Nephron progenitor cell (in vitro differentiated cells): Measurements from ENCODE around the gene MGAT4C.

Source experiments
- DNase-seq: peaks from one replicate; pipeline ENCODE4 v3.0.0; 2021
- H3K27ac Mint-ChIP-seq: 2 replicates; pipeline ENCODE4 v1.8.0; 2021; ENCODE audit warnings: mild to moderate bottlenecking, moderate library complexity, mixed read lengths
- H3K27me3 Mint-ChIP-seq: 2 replicates; pipeline ENCODE4 v1.8.0; 2021; ENCODE audit warnings: mild to moderate bottlenecking, low read depth, mixed read lengths; ENCODE audit not compliant: poor library complexity
- H3K36me3 Mint-ChIP-seq: 2 replicates; pipeline ENCODE4 v1.8.0; 2021; ENCODE audit warnings: low read depth, mixed read lengths
- H3K4me1 Mint-ChIP-seq: 2 replicates; pipeline ENCODE4 v1.8.0; 2021; ENCODE audit warnings: mixed read lengths
- H3K4me3 Mint-ChIP-seq: 2 replicates; pipeline ENCODE4 v1.8.0; 2021; ENCODE audit warnings: mild to moderate bottlenecking, moderate library complexity, mixed read lengths
- H3K9me3 Mint-ChIP-seq: 2 replicates; pipeline ENCODE4 v1.8.0; 2021; ENCODE audit warnings: mild to moderate bottlenecking, moderate library complexity, mixed read lengths
- CTCF ChIP-seq: fragments of 200-600 bp; sonication (generic); IDR thresholded peaks from 2 replicates; pipeline ENCODE4 v1.5.0; 2021; ENCODE audit warnings: antibody characterized with exemption

MGAT4C gene

DNA sequence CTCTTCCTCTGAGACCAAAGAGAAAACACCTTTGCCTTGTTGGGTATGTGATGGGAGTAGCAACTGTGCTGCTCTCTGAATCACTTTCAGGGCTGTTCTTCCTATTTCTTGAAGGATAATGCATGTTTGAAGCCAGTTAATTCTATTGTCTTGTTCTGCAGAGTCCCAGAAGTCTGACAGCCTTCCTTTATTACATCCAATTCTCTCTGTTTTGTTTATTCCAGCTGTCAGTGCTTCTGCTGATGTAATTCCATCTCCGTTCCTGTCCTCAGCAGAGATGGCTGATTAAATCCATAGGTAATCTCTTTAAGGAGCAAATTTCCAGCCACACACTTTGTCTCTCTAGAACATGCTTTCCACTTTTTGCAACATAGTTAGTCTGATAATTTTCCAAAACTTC lies 59.7 kb downstream of the MGAT4C start:
- Mint-ChIP-seq H3K27me3 (peaks cover 4% of the 10 kb centered on the region), H3K4me3 (no peak overlapping the region), H3K4me1 (no peaks in the 10 kb centered on the region), H3K27ac (no peak overlapping the region), H3K9me3 (no peaks in the 10 kb centered on the region), H3K36me3 (no peaks in the 10 kb centered on the region)
- TF ChIP-seq CTCF: no peak
- DNase-seq: no peak

DNA sequence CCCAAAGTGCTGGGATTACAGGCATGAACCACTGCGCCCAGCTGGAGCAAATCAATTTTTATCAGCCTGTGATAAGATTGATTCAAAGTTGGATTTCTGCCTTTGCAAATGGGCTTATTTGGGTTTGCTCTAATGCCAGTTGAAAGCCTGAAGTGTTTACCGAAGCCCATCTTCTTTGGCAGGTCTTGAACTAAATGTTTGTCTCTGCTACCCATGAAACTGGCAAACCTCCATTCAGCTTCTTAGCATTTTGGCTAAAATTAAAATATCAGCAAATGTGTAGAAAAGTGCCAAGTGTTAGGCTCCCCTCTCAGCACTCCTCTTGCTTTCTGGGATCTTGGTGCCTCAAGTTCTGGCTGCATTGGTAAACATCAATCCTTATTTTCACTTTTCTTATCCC lies 61.5 kb downstream of the MGAT4C start:
- DNase-seq: no peak
- TF ChIP-seq CTCF: no peak
- H3K27me3 Mint-ChIP-seq: peaks cover 8% of the 10 kb centered on the region
- no peaks in the 10 kb centered on the region for H3K36me3 Mint-ChIP-seq
- no peaks in the 10 kb centered on the region for H3K9me3 Mint-ChIP-seq
- H3K4me3 Mint-ChIP-seq: no peak overlapping the region
- H3K4me1 Mint-ChIP-seq: no peaks in the 10 kb centered on the region
- no peak overlapping the region for H3K27ac Mint-ChIP-seq

- Mint-ChIP-seq H3K9me3 (no peaks in the 10 kb centered on the region), H3K4me1 (no peaks in the 10 kb centered on the region), H3K27me3 (peaks cover 8% of the 10 kb centered on the region), H3K27ac (no peak overlapping the region), H3K4me3 (no peak overlapping the region), H3K36me3 (no peaks in the 10 kb centered on the region)
- DNase-seq: no peak
- no peak for TF ChIP-seq CTCF
These were observed 62.3 kb downstream of the MGAT4C start for GRCh38 chr12:86193931-86194330.

DNA sequence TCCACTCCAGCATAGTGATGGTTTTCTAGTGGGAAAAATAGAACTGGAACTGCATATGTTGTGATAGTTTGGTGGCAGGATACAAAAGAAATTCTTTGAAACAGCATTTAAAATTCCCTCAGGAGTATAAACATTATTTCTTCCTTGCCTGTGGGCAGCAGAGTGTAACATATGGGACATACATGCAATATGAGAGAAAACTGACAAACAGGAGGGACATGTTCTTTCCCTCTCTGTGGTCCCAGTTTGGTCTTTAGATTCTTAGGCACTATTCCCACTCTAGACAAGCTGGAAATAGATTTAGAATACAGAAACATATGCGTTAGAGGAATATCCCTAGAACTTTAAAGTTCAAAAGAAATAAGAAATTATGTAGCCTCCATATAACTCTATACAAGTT lies 68.0 kb downstream of the MGAT4C start:
- TF ChIP-seq CTCF: no peak
- H3K36me3 Mint-ChIP-seq: no peaks in the 10 kb centered on the region
- H3K4me1 Mint-ChIP-seq: no peaks in the 10 kb centered on the region
- no peak for DNase-seq
- no peak overlapping the region for H3K4me3 Mint-ChIP-seq
- H3K27ac Mint-ChIP-seq: no peak overlapping the region
- peaks cover 4% of the 10 kb centered on the region for H3K27me3 Mint-ChIP-seq
- H3K9me3 Mint-ChIP-seq: no peaks in the 10 kb centered on the region

- TF ChIP-seq CTCF: no peak
- DNase-seq: no peak
- H3K4me3 Mint-ChIP-seq: no peak overlapping the region
- H3K27me3 Mint-ChIP-seq: peaks cover 4% of the 10 kb centered on the region
- H3K9me3 Mint-ChIP-seq: no peaks in the 10 kb centered on the region
- H3K27ac Mint-ChIP-seq: no peak overlapping the region
- H3K36me3 Mint-ChIP-seq: no peaks in the 10 kb centered on the region
- H3K4me1 Mint-ChIP-seq: no peaks in the 10 kb centered on the region
These were observed 69.7 kb downstream of the MGAT4C start for GRCh38 chr12:86186449-86186848.

DNA sequence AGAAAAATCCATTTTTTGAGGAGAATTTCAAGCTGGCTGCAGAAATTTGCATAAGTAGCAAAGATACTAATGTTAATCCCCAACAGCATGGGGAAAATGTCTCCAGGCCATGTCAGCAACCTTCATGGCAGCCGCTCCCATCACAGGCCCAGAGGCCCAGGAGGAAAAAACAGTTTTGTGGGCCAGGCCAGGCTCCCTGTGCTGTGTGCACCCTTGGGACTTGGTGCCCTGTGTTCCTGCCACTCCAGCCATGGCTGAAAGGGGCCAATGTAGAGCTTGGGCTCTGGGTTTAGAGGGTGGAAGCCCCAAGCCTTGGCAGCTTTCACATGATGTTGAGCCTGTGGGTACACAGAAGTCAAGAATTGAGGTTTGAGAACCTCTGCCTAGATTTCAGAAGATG lies 76.3 kb downstream of the MGAT4C start:
- H3K4me3 Mint-ChIP-seq: no peak overlapping the region
- peaks cover 4% of the 10 kb centered on the region for H3K36me3 Mint-ChIP-seq
- H3K27ac Mint-ChIP-seq: no peak overlapping the region
- H3K4me1 Mint-ChIP-seq: no peaks in the 10 kb centered on the region
- no peak for DNase-seq
- no peak for TF ChIP-seq CTCF
- peaks cover 21% of the 10 kb centered on the region for H3K9me3 Mint-ChIP-seq
- H3K27me3 Mint-ChIP-seq: peaks cover 3% of the 10 kb centered on the region
